PC-3 (cell line): ENCODE results near the gene GALNS. TPM values are rescaled to one million over a fixed set of nuclear protein-coding genes. Genes with fewer than 3 reads are reported as not detected.

Experiments
- ATAC-seq: fragments of 200-7000 bp; cut with Tn5 transposase; 2 replicates; pipeline ENCODE4 v1.9.1; 2020; ENCODE audit warnings: mild to moderate bottlenecking, moderate library complexity
- BruUV-seq: library from RNA; stranded (reverse); fragments of 400-500 nt; replicated peaks from 2 replicates; lab custom pipeline; 2021; lab: Mats Ljungman, UMichigan
- CTCF ChIA-PET: fragments of 300-600 bp; sonication (Branson Sonifier 250); formaldehyde crosslinking; loops from one replicate; lab custom pipeline; 2022; ENCODE audit warnings: antibody characterized with exemption; lab: Charles Lee
- POLR2A ChIA-PET: fragments of 300-600 bp; sonication (Branson Sonifier 250); formaldehyde crosslinking; loops from one replicate; lab custom pipeline; 2022; ENCODE audit warnings: antibody characterized with exemption; ENCODE audit not compliant: unreplicated experiment; lab: Charles Lee
- DNase-seq: peaks from one replicate; pipeline ENCODE4 v3.0.0-alpha.2; 2015
- H2AFZ ChIP-seq: fragments of 300-600 bp; sonication (generic); 2 replicates; pipeline ENCODE4 v1.6.0; 2016; ENCODE audit warnings: antibody characterized with exemption, low read length
- H3F3A ChIP-seq: fragments of 300-600 bp; sonication (generic); one replicate; pipeline ENCODE4 v1.6.0; 2017; ENCODE audit warnings: antibody characterized with exemption, low read length, control low read depth, mild to moderate bottlenecking; ENCODE audit not compliant: unreplicated experiment
- H3K27ac ChIP-seq: fragments of 300-600 bp; sonication (generic); 2 replicates; pipeline ENCODE4 v1.5.1; 2016; ENCODE audit warnings: mild to moderate bottlenecking, low read length
- H3K27me3 ChIP-seq: fragments of 300-600 bp; sonication (generic); 2 replicates; pipeline ENCODE4 v1.6.1; 2016; ENCODE audit warnings: low read length, mixed read lengths
- H3K36me3 ChIP-seq: fragments of 300-600 bp; sonication (generic); 2 replicates; pipeline ENCODE4 v1.6.1; 2016; ENCODE audit warnings: low read depth, mixed run types, low read length, mixed read lengths
- H3K4me1 ChIP-seq: fragments of 300-600 bp; sonication (generic); 2 replicates; pipeline ENCODE4 v1.5.1; 2016; ENCODE audit warnings: low read length; ENCODE audit not compliant: insufficient read depth
- H3K4me2 ChIP-seq: fragments of 300-600 bp; sonication (generic); 2 replicates; pipeline ENCODE4 v1.6.0; 2016; ENCODE audit warnings: low read length
- H3K4me3 ChIP-seq: fragments of 300-600 bp; sonication (generic); 2 replicates; pipeline ENCODE4 v1.5.1; 2016; ENCODE audit warnings: mild to moderate bottlenecking, low read length, mixed read lengths
- H3K79me2 ChIP-seq: fragments of 300-600 bp; sonication (generic); 2 replicates; pipeline ENCODE4 v1.6.1; 2017; ENCODE audit warnings: low read length, mixed read lengths
- H3K9ac ChIP-seq: fragments of 300-600 bp; sonication (generic); 2 replicates; pipeline ENCODE4 v1.6.0; 2016; ENCODE audit warnings: mild to moderate bottlenecking, low read length
- H3K9me2 ChIP-seq: fragments of 300-600 bp; sonication (generic); replicated peaks from 2 replicates; pipeline ENCODE4 v1.6.1; 2016; ENCODE audit warnings: mixed run types, low read length, mixed read lengths
- H3K9me3 ChIP-seq: fragments of 300-600 bp; sonication (generic); 2 replicates; pipeline ENCODE4 v1.6.1; 2016; ENCODE audit warnings: low read length, mixed read lengths
- H4K20me1 ChIP-seq: fragments of 300-600 bp; sonication (generic); 2 replicates; pipeline ENCODE4 v1.6.1; 2016; ENCODE audit warnings: low read length, mixed read lengths
- CTCF ChIP-seq: fragments of 300-600 bp; sonication (generic); conservative IDR thresholded peaks from 2 replicates; pipeline ENCODE4 v1.5.1; 2017; ENCODE audit warnings: antibody characterized with exemption, low read depth, mild to moderate bottlenecking, low read length
- EZH2 ChIP-seq: fragments of 300-600 bp; sonication (generic); IDR thresholded peaks from one replicate; pipeline ENCODE4 v1.6.1; 2017; ENCODE audit warnings: antibody characterized with exemption, mild to moderate bottlenecking, low read length; ENCODE audit not compliant: unreplicated experiment
- EZH2phosphoT487 ChIP-seq: fragments of 300-600 bp; sonication (generic); IDR thresholded peaks from 2 replicates; pipeline ENCODE4 v1.6.1; 2018; ENCODE audit warnings: mild to moderate bottlenecking, antibody characterized with exemption, low read length, borderline replicate concordance
- intact Hi-C: fragments of 100-400 bp; cut with micrococcal nuclease; formaldehyde crosslinking; loops from 2 replicates; pipeline ENCODE4 v1.9.0; 2023
- total RNA-seq: library from RNA; depleted of rRNA; stranded (reverse); fragments of >200 nt; gene quantifications from 2 replicates; pipeline ENCODE4 v1.2.3, GENCODE V29; 2014

Gene GALNS
- total RNA-seq, 1 experiment from 2014 or later: 18.3 TPM

- TF ChIP-seq EZH2 (no peak), CTCF (no peak), EZH2phosphoT487 (no peak)
- Histone ChIP-seq H3K4me2 (no peak overlapping the region), H2AFZ (no peak overlapping the region), H3K4me3 (no peak overlapping the region), H3K9me2 (no peaks in the 10 kb centered on the region), H3K9me3 (no peaks in the 10 kb centered on the region), H3K79me2 (no peaks in the 10 kb centered on the region), H3K27ac (no peak overlapping the region), H3K27me3 (no peaks in the 10 kb centered on the region), H3K4me1 (no peaks in the 10 kb centered on the region), H3F3A (no peaks in the 10 kb centered on the region), H3K36me3 (no peaks in the 10 kb centered on the region), H3K9ac (no peak overlapping the region), H4K20me1 (no peaks in the 10 kb centered on the region)
- ChIA-PET CTCF (no interaction called here), POLR2A (no interaction called here)
- DNase-seq (no peak), ATAC-seq (no peak)
- no TSS peak for BruUV-seq
- intact Hi-C loops: no loop called here
Measured at GRCh38 chr16:88842806-88843205, 13.9 kb downstream of the GALNS start.

- POLR2A ChIA-PET: no interaction called here
- no peaks in the 10 kb centered on the region for H3K4me1 ChIP-seq
- H2AFZ ChIP-seq: no peak overlapping the region
- H3K9me2 ChIP-seq: no peaks in the 10 kb centered on the region
- CTCF ChIA-PET: no interaction called here
- no peaks in the 10 kb centered on the region for H4K20me1 ChIP-seq
- H3K4me2 ChIP-seq: no peak overlapping the region
- no peak overlapping the region for H3K27ac ChIP-seq
- H3K36me3 ChIP-seq: no peaks in the 10 kb centered on the region
- H3K79me2 ChIP-seq: no peaks in the 10 kb centered on the region
- intact Hi-C loops: no loop called here
- H3F3A ChIP-seq: no peaks in the 10 kb centered on the region
- no peak for ATAC-seq
- no TSS peak for BruUV-seq
- no peaks in the 10 kb centered on the region for H3K27me3 ChIP-seq
- no peak for TF ChIP-seq EZH2
- no peak for TF ChIP-seq EZH2phosphoT487
- TF ChIP-seq CTCF: no peak
- no peak overlapping the region for H3K4me3 ChIP-seq
- no peak overlapping the region for H3K9ac ChIP-seq
- no peak for DNase-seq
- no peaks in the 10 kb centered on the region for H3K9me3 ChIP-seq
Measured at GRCh38 chr16:88842308-88842756, 14.4 kb downstream of the GALNS start.

GRCh38 chr16:88841521-88842307, 15.0 kb downstream of the GALNS start:
- Histone ChIP-seq H3K79me2 (no peaks in the 10 kb centered on the region), H2AFZ (no peak overlapping the region), H3K4me3 (no peak overlapping the region), H3K4me1 (no peaks in the 10 kb centered on the region), H3K36me3 (no peaks in the 10 kb centered on the region), H4K20me1 (no peaks in the 10 kb centered on the region), H3K9me3 (no peaks in the 10 kb centered on the region), H3K9me2 (no peaks in the 10 kb centered on the region), H3K9ac (no peak overlapping the region), H3K4me2 (no peak overlapping the region), H3K27me3 (no peaks in the 10 kb centered on the region), H3F3A (no peaks in the 10 kb centered on the region), H3K27ac (no peak overlapping the region)
- intact Hi-C loops: no loop called here
- ChIA-PET POLR2A (no interaction called here), CTCF (no interaction called here)
- DNase-seq: no peak
- no peak for ATAC-seq
- TF ChIP-seq EZH2phosphoT487: no peak
- no peak for TF ChIP-seq CTCF
- TF ChIP-seq EZH2: no peak
- BruUV-seq: no TSS peak
